ENCODE data around the gene SEMA4D.

- TF ChIP-seq, protein P1, sequence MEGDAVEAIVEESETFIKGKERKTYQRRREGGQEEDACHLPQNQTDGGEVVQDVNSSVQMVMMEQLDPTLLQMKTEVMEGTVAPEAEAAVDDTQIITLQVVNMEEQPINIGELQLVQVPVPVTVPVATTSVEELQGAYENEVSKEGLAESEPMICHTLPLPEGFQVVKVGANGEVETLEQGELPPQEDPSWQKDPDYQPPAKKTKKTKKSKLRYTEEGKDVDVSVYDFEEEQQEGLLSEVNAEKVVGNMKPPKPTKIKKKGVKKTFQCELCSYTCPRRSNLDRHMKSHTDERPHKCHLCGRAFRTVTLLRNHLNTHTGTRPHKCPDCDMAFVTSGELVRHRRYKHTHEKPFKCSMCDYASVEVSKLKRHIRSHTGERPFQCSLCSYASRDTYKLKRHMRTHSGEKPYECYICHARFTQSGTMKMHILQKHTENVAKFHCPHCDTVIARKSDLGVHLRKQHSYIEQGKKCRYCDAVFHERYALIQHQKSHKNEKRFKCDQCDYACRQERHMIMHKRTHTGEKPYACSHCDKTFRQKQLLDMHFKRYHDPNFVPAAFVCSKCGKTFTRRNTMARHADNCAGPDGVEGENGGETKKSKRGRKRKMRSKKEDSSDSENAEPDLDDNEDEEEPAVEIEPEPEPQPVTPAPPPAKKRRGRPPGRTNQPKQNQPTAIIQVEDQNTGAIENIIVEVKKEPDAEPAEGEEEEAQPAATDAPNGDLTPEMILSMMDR (IDR thresholded peaks at IDR 0.05; ENCODE audit: poor library complexity) = no peak
- no peak for TF ChIP-seq EZH2phosphoT487 (IDR thresholded peaks at IDR 0.05; ENCODE audit: low read depth, severe bottlenecking, unreplicated experiment)
These were observed 35.0 kb upstream of the SEMA4D start for GRCh38 chr9:89532944-89533343.
